Retinal pigment epithelial cell (primary cell): ENCODE data around the gene CLDN2.
A peak's percentile ranks its signal among the peaks of the same experiment; 100 is the strongest.

Source experiments
- DNase-seq: peaks from one replicate; pipeline ENCODE4 v3.0.0-alpha.2; 2010; ENCODE audit warnings: low read depth
- H3K4me3 ChIP-seq: 2 replicates; pipeline ENCODE4 v1.5.1; 2011; ENCODE audit warnings: mild to moderate bottlenecking, low read length, control low read depth, moderate library complexity
- CTCF ChIP-seq: conservative IDR thresholded peaks from 2 replicates; pipeline ENCODE4 v1.5.1; 2011; ENCODE audit warnings: low read depth, low read length, control low read depth, inconsistent platforms

The CLDN2 gene

GRCh38 chrX:106948641-106949040 is 28.4 kb downstream of the CLDN2 start:
- no peak for DNase-seq
- no peak overlapping the region for H3K4me3 ChIP-seq
- TF ChIP-seq CTCF: no peak

GRCh38 chrX:106949366-106949765 is 29.2 kb downstream of the CLDN2 start:
- TF ChIP-seq CTCF: no peak
- DNase-seq: no peak
- H3K4me3 ChIP-seq: no peak overlapping the region

- H3K4me3 ChIP-seq: no peak overlapping the region
- DNase-seq: no peak
- TF ChIP-seq CTCF: no peak
Measured at GRCh38 chrX:106950381-106950780, 30.2 kb downstream of the CLDN2 start.

GRCh38 chrX:106951230-106951629 is 31.0 kb downstream of the CLDN2 start:
- H3K4me3 ChIP-seq: no peak overlapping the region
- DNase-seq: no peak
- no peak for TF ChIP-seq CTCF

GRCh38 chrX:106952089-106952488 is 31.9 kb downstream of the CLDN2 start:
- DNase-seq: no peak
- H3K4me3 ChIP-seq: no peak overlapping the region
- no peak for TF ChIP-seq CTCF

- no peak for TF ChIP-seq CTCF
- no peak overlapping the region for H3K4me3 ChIP-seq
- no peak for DNase-seq
Measured at GRCh38 chrX:106952538-106952937, 32.3 kb downstream of the CLDN2 start.

GRCh38 chrX:106952988-106953387 is 32.8 kb downstream of the CLDN2 start:
- DNase-seq: no peak
- peak; percentile 37 for TF ChIP-seq CTCF
- no peak overlapping the region for H3K4me3 ChIP-seq
